HEK293 (cell line): ENCODE data around the gene SLC12A8.

Source experiments
- CTCF ChIA-PET: fragments of 350-600 bp; formaldehyde crosslinking; extraction: SDS; loops from one replicate; lab custom pipeline; 2021; ENCODE audit warnings: antibody characterized with exemption; lab: Yijun Ruan, JAX
- POLR2A ChIA-PET: fragments of 300-600 bp; formaldehyde crosslinking; extraction: SDS; loops from one replicate; lab custom pipeline; 2020; ENCODE audit warnings: antibody characterized with exemption, inconsistent platforms; lab: Yijun Ruan, JAX
- H3K27ac ChIP-seq: fragments of 200-500 bp; sonication (Bioruptor generic); 2 replicates; pipeline ENCODE4 v1.5.1; 2014; ENCODE audit warnings: low read depth, low read length, control low read depth, inconsistent platforms; ENCODE audit errors: extremely low read depth
- H3K36me3 ChIP-seq, 2 experiments: fragments of 200-500 bp in 1 of 2; sonication (Bioruptor generic) in 1 of 2; 1 replicate in 1 of 2; 2 replicates in 1 of 2; pipeline ENCODE4 v1.5.1; 2014 to 2017; ENCODE audit warnings: inconsistent platforms in 2 of 2, low read length in 2 of 2; ENCODE audit not compliant: control insufficient read depth in 2 of 2, insufficient read depth in 1 of 2
- H3K4me1 ChIP-seq: fragments of 200-500 bp; sonication (Bioruptor generic); 2 replicates; pipeline ENCODE4 v1.5.1; 2014; ENCODE audit warnings: mild to moderate bottlenecking, low read length, inconsistent platforms; ENCODE audit not compliant: control insufficient read depth, insufficient read depth
- H3K4me3 ChIP-seq: 2 replicates; pipeline ENCODE4 v1.5.1; 2011; ENCODE audit warnings: low read depth, mild to moderate bottlenecking, control low read depth, low read length, moderate library complexity
- H3K9me3 ChIP-seq: fragments of 200-500 bp; sonication (Bioruptor generic); 2 replicates; pipeline ENCODE4 v1.5.1; 2014; ENCODE audit warnings: low read depth, low read length, inconsistent platforms; ENCODE audit not compliant: control insufficient read depth, insufficient read depth
- AEBP2 ChIP-seq: fragments of 450-650 bp; formaldehyde crosslinking; IDR thresholded peaks from 2 replicates; pipeline ENCODE4 v1.5.1; 2016; ENCODE audit warnings: missing biosample characterization, missing genetic modification characterization, borderline replicate concordance
- FEZF1 ChIP-seq: fragments of 450-650 bp; formaldehyde crosslinking; IDR thresholded peaks from 2 replicates; pipeline ENCODE4 v1.5.1; 2016; ENCODE audit warnings: missing biosample characterization, missing genetic modification characterization
- GFI1B ChIP-seq: fragments of 450-650 bp; formaldehyde crosslinking; IDR thresholded peaks from 2 replicates; pipeline ENCODE4 v1.5.1; 2016; ENCODE audit warnings: missing biosample characterization, missing genetic modification characterization
- GLI4 ChIP-seq: fragments of 450-650 bp; formaldehyde crosslinking; IDR thresholded peaks from 2 replicates; pipeline ENCODE4 v1.5.1; 2016; ENCODE audit warnings: missing biosample characterization, missing genetic modification characterization
- HIC1 ChIP-seq: fragments of 450-650 bp; formaldehyde crosslinking; IDR thresholded peaks from 2 replicates; pipeline ENCODE4 v1.5.1; 2016; ENCODE audit warnings: missing biosample characterization, missing genetic modification characterization
- PBX3 ChIP-seq: sonication (generic); formaldehyde crosslinking; IDR thresholded peaks from 2 replicates; pipeline ENCODE4 v1.8.1; 2022; ENCODE audit warnings: mild to moderate bottlenecking, moderate library complexity, missing genetic modification reagents
- PRDM6 ChIP-seq: fragments of 450-650 bp; formaldehyde crosslinking; IDR thresholded peaks from 2 replicates; pipeline ENCODE4 v1.5.1; 2017; ENCODE audit warnings: missing biosample characterization, missing genetic modification characterization
- REPIN1 ChIP-seq: fragments of 450-650 bp; formaldehyde crosslinking; IDR thresholded peaks from 2 replicates; pipeline ENCODE4 v1.5.1; 2017; ENCODE audit warnings: missing biosample characterization, missing genetic modification characterization, low read depth
- REST ChIP-seq: fragments of 450-650 bp; formaldehyde crosslinking; IDR thresholded peaks from 2 replicates; pipeline ENCODE4 v1.5.1; 2016; ENCODE audit warnings: missing biosample characterization, missing genetic modification characterization
- YY1 ChIP-seq: fragments of 450-650 bp; formaldehyde crosslinking; IDR thresholded peaks from 2 replicates; pipeline ENCODE4 v1.5.1; 2018; ENCODE audit warnings: missing biosample characterization, missing genetic modification characterization
- ZNF324 ChIP-seq: fragments of 450-650 bp; formaldehyde crosslinking; IDR thresholded peaks from 2 replicates; pipeline ENCODE4 v1.5.1; 2016; ENCODE audit warnings: missing biosample characterization, missing genetic modification characterization
- ZNF350 ChIP-seq: fragments of 450-650 bp; formaldehyde crosslinking; IDR thresholded peaks from 2 replicates; pipeline ENCODE4 v1.5.0; 2017; ENCODE audit warnings: missing biosample characterization, mild to moderate bottlenecking, missing genetic modification characterization
- ZNF37A ChIP-seq: fragments of 450-650 bp; IDR thresholded peaks from 2 replicates; pipeline ENCODE4 v1.5.1; 2018; ENCODE audit warnings: missing biosample characterization, missing genetic modification characterization
- ZNF544 ChIP-seq: fragments of 450-650 bp; formaldehyde crosslinking; IDR thresholded peaks from 2 replicates; pipeline ENCODE4 v1.5.0; 2017; ENCODE audit warnings: missing biosample characterization, missing genetic modification characterization
- ZNF549 ChIP-seq: fragments of 450-650 bp; IDR thresholded peaks from 2 replicates; pipeline ENCODE4 v1.5.1; 2018; ENCODE audit warnings: missing biosample characterization, missing genetic modification characterization, mild to moderate bottlenecking, inconsistent platforms, moderate library complexity
- ZNF561 ChIP-seq: fragments of 450-650 bp; IDR thresholded peaks from 2 replicates; pipeline ENCODE4 v1.5.1; 2018; ENCODE audit warnings: missing biosample characterization, missing genetic modification characterization, borderline replicate concordance
- ZNF610 ChIP-seq: fragments of 450-650 bp; formaldehyde crosslinking; IDR thresholded peaks from 2 replicates; pipeline ENCODE4 v1.5.1; 2016; ENCODE audit warnings: missing biosample characterization, missing genetic modification characterization, borderline replicate concordance
- ZNF624 ChIP-seq: fragments of 450-650 bp; formaldehyde crosslinking; IDR thresholded peaks from 2 replicates; pipeline ENCODE4 v1.5.1; 2017; ENCODE audit warnings: missing biosample characterization, missing genetic modification characterization
- ZNF776 ChIP-seq: fragments of 450-650 bp; formaldehyde crosslinking; IDR thresholded peaks from 2 replicates; pipeline ENCODE4 v1.5.0; 2017; ENCODE audit warnings: missing biosample characterization, missing genetic modification characterization, borderline replicate concordance

The SLC12A8 gene

GRCh38 chr3:125207949-125208568 lies 4.5 kb downstream of the SLC12A8 start:
- ChIA-PET CTCF (no interaction called here), POLR2A (no interaction called here)
- Histone ChIP-seq H3K4me1 (no peaks in the 10 kb centered on the region), H3K36me3 (no peaks in the 10 kb centered on the region), H3K9me3 (no peaks in the 10 kb centered on the region), H3K4me3 (no peak overlapping the region), H3K27ac (no peak overlapping the region)
- TF ChIP-seq ZNF776 (tag by site-specific recombination) (no peak), ZNF610 (tag by site-specific recombination) (no peak), GFI1B (tag by site-specific recombination) (no peak), HIC1 (tag by site-specific recombination) (no peak), ZNF549 (no peak), PBX3 (CRISPR knock-in tag) (no peak), REST (tag by site-specific recombination) (no peak), PRDM6 (tag by site-specific recombination) (no peak), REPIN1 (tag by site-specific recombination) (no peak), ZNF544 (tag by site-specific recombination) (no peak), ZNF561 (no peak), GLI4 (tag by site-specific recombination) (no peak), ZNF624 (tag by site-specific recombination) (no peak), FEZF1 (tag by site-specific recombination) (no peak), YY1 (tag by site-specific recombination) (no peak), AEBP2 (tag by site-specific recombination) (no peak), ZNF37A (no peak), ZNF324 (no peak), ZNF350 (tag by site-specific recombination) (no peak)
